Jurkat, Clone E6-1 (cell line): Measurements from ENCODE around the gene FAM117A.
"Not testable (repeated sequence)": the region's sequence is repeated elsewhere in the genome, so short reads cannot be mapped to it uniquely, and the experiment has no call there.

ENCODE experiments used
- DNase-seq: peaks from one replicate; pipeline ENCODE4 v3.0.0-alpha.2; 2011; ENCODE audit warnings: low read depth, low spot score
- H3K4me3 ChIP-seq: 2 replicates; pipeline ENCODE4 v1.5.1; 2011; ENCODE audit warnings: mild to moderate bottlenecking, low read length, control low read depth, moderate library complexity

FAM117A gene

DNA sequence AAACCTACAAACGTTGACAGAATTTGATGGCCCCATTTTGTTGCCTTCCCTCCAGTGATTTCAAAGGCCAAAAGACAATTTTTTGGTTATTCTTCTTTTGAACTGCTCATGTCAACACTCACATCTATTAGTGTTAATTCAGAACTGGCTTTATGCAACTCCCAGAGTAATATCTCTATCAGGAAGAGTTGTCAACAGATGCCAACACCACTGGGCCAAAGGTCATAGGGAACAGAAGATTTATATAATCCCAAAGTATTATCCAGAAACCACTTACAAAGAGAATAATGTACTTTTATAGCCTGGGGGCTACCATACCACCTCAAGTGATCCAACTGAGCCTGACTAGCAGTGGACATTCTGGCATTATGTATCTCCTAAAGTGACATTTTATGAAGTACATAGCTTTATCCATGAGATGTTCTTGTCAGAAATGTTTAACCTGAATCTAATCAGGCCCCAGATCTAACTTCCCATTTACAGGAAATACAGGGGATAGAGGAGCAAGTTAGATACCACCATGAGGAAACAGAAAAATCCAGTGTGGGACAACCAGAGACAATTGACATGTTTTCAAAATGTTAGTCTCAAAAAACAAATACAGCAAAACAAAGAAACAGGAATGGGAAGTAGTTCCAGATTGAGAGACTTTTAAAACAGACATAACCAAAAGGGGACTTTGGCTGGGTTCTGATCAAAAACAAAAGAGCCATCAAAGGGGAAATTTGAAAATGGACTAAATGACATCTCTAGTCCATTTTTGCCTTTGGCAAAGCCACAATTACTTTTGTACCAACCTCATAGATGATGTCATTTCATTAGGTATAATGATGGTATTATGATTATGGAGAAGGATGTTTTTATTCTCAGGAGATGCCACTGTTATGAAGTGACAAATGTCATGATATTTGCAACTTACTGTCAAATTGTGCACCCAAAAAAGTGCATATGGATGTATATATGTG lies 18.5 kb downstream of the FAM117A start:
- DNase-seq: no peak
- H3K4me3 ChIP-seq: no peak overlapping the region; the same call in 1 of the 2 replicates

DNA sequence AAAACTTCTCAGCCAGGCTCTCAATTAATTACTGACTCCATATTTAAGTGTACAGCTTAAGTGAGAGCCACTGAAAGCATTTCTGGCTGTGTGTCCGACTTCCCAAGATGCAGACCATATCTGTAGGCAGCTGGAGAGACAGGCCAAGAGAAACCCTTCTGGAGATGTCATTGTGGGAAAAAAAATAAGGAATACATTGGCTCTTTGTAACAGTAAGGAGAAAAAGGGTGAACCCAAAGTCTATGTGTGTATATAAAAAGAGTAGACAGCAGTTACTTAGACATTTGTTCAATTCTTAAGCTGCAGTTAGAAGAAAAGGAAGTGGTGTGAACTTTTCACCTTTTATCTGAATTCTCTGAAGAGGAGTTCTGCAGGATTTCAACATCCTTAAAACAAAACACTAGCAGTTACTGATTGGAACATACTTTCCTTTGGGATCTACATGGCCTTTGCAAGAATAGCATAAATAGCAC lies 21.7 kb downstream of the FAM117A start:
- H3K4me3 ChIP-seq: peak overlapping the region; percentile 79
- peak; percentile 73 for DNase-seq

DNA sequence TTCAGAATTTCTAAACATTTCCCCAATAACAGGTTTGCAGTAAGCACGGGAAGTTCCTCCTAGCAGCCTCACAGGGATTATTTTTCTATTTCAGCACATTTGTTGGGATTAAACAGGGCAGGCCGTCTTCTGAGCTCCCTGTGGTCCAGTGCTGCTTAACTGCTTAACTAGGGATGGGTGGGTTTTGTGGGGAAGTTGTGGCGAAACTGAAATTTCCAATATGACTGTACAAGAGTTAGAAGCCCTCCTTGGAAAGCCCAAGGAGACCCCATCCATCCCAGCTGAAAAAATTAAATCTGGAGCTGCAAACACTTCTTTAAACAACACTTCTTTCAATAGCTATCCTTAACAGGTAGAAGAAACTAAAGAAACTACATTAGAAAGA lies 22.2 kb downstream of the FAM117A start:
- H3K4me3 ChIP-seq: peak overlapping the region; percentile 79
- no peak for DNase-seq

DNA sequence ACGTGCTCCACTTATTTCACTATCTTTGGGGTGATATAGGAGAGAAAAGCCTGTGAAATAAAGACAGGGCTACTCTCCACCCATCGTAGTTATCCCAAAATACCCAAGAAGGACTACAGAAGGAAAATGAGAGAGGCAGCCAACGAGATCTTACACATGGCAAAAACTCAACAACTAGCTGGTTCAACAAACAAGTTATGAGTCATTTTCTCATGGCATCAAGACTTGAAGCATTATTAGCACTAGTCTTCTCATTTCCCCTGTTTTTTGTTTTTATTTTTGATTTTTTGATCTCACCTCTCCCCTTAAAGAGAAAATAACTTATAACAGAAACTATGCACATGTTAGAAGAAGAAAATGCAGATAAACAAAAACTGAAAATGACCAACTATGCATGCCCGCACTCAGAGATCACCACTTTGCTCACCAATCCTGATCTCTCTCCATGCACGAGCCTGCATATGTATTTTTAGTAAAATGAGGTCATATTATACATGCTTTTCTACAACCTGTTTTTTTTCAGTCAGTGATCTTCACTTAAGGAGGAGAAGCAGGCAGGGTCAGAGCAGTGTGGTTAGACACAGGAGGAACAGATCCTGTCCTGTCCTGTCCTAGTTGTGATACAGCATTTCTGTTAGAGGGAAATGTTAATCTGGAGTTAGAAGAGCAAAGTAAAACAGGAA lies 22.8 kb downstream of the FAM117A start:
- no peak for DNase-seq
- H3K4me3 ChIP-seq: peak overlapping the region; percentile 79

DNA sequence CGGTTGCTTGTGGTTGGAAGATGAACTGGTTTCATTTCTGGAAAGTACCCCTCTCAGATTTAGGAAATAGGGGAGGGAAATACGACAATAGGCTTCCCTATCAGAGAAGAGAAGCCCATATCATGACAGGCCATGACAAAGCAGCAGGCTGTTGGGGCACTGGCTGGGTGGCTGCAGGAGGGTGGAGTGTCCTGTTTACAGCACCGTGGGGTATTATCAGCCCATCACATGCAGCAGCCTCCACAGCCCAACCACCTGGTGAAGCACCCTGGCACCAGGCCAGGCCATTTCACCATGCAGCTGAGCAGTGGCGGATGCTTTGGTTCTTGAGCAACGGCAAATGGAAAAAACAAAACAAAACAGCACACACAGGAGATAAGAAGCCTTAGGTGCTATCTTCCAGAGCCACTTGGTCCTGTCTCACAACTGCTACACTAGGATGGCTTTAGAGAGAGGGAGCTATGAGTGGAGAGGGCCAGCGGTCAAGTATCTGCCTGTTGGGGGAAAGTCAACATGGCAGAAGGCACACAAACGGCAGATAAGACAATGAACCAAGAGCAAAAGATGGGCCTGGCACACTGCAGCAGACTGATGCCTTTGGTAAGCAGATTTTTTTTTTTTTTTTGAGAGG lies 24.2 kb downstream of the FAM117A start:
- peak; percentile 99 for DNase-seq
- H3K4me3 ChIP-seq: peak overlapping the region; percentile 79

DNA sequence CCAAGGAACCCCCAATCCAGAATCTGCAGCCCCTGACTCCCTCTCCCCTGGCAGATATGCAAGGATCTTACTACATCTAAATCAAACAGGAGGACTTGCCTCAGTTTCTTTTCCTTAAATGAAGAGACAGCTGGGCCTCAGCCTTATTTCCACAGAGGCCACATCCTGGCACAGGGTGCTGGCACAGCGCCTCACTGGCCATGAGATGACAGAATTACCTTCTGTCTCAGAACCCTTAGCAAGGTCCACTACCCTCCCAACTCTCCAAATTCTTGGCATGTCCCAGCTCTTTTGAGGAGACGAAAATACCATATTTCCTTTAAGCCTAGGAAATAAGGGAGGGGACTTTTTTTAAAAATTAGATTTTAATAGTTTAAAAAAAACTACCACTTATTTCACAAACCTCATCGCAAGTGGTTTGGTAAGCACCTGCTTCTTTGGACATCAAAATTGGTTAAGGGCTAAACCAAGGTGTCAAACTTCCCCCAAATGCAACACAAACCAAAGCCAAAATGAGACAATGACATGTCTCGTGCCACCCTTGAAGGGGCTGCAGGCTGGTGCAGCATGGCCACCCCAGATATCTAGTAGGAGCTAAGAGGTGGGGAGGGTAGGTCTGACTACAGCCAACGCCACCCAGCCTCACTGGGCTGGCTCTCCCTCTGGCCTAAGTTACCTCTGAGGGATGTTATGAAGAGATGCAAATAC lies 25.3 kb downstream of the FAM117A start:
- H3K4me3 ChIP-seq: peak overlapping the region; percentile 79
- DNase-seq: no peak

DNA sequence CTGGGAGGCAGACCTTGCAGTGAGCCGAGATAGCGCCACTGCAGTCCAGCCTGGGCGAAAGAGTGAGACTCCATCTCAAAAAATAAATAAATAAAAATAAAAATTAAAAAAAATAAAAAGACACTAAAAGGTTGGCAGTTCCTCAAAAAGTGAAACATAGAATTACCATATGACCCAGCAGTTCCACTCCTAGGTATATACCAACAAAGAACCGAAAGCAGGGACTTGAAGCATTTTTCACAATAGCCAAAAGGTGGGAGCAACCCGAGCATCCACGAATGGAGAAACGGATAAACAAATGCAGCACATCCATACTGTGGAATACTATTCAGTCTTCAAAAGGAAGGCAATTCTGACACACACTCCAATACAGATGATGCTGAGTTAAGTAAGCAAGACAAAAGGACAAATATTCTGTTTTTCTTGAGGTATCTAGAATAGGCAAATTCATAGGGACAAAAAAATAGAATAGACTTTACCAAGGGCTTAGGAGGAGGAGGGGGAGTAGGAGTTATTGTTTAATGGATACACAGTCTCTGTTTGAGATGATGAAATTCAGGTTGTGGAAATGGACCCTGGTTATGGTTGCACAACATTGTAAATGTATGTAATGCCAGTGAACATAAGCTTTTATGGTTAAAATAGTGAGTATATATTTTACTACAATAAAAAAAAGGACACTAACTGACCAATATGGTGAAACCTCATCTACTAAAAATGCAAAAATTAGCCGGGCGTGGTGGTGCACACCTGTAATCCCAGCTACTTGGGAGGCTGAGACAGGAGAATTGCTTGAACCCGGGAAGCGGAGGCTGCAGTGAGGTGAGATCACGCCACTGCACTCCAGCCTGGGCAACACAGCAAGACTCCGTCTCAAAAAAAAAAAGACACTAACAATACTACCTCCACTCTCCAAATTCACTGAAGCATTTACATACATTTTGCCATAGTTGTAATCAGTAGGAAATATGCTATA lies 29.1 kb downstream of the FAM117A start:
- H3K4me3 ChIP-seq: no peak overlapping the region
- no peak for DNase-seq

DNA sequence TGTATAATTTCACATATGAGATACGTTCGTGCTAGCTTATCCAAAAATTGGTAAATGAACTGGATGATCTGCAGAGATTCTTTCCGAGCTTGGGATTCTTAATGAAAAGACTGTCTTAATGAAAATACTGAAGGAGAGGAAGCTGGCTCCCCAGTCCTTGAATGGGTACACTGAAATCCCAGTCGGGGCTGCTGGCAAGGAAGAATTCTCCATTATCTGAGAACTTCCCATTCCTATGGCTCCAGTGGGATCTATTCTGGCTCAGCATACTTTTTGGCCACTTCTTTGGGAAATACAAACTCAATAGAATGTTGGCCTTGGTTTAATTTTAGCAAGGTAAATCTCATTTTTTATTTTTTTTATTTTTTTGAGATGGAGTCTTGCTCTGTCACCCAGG lies 32.5 kb downstream of the FAM117A start:
- DNase-seq: no peak
- no peak overlapping the region for H3K4me3 ChIP-seq

DNA sequence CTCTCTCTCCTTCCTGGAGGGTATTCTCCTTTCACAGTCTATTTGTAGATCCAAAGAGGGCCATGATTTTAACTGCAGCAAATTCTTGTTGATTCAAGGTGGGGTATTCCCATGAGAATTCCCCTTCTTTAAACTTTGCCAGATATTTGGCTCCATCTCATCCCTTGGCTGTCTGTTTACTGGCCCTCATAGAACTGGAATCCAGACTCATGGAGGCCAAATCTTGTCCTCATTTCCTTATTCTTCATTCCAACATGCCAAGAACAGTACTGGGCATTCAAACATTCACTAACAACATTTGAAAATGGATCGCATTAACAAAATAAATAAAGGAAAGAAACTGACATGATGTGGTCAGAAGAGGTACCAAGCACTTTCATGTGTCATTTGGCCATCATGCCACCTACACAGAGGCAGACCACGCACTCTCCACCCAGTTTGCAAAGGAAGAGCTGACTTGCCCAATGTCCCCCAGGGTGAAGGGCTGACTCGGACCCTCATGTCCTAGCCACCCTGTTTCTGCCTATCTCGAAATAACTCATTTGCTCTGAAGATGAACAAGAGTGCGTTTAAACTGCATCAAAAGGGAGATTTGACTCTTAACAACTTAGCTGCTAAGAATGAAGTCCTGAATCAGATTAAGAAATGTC lies 33.0 kb downstream of the FAM117A start:
- H3K4me3 ChIP-seq: no peak overlapping the region
- no peak for DNase-seq

DNA sequence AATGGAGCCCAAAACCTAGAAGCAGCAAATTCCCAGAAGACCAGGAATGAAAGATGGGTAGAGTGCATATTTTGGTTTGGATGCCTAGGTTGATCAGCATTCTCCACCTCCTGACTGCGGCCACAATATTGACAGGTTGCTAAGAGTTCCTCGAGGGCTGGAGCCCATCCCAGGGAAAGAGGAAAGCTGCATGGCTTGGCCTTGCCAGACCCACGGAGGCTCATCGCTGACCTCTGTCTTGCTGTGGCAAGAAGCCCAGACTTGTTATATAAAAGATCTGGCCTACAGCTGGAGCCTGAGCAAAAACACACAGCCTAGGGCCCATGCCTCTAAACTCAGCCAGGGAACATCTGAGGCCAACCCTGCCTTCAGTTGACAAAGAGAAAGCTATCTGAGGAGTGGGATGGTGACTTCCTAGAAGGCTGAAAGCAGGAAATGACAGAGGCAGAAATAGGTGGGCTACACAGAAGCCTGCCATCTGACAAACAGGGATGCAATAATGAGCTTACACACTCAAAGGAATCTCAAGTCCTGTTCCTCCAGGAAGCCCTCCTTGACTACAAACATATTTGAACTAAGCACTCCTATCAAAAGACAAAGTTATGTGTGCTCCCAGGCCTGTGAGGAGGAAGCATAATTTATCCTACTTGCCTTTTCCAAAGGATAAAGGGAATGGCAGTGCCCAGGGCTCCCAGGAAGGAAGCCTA lies 33.7 kb downstream of the FAM117A start:
- no peak for DNase-seq

DNA sequence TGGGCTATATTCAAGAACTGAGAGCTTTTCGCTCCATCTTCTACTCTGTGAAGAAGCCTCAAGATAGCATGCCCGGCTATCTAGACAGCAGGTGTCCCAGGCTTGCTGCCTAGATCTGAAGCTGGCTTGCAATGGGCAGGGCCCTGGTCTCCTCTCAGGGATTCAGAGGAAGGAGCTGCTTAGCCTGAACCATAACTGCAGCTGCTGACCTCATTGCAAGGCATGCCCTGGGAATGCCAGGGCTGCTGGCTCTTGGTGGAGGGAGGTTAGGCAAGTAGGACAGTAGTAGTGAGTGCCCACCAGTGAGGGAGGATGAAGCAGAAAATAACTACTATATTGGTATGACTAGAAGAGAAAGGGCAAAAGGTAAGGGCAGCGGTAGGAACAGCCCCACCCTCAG lies 34.9 kb downstream of the FAM117A start:
- DNase-seq: no peak
- no peak overlapping the region for H3K4me3 ChIP-seq

More for the DNA sequence above, 33.7 kb downstream of the FAM117A start:
- H3K4me3 ChIP-seq: no peak overlapping the region

DNA sequence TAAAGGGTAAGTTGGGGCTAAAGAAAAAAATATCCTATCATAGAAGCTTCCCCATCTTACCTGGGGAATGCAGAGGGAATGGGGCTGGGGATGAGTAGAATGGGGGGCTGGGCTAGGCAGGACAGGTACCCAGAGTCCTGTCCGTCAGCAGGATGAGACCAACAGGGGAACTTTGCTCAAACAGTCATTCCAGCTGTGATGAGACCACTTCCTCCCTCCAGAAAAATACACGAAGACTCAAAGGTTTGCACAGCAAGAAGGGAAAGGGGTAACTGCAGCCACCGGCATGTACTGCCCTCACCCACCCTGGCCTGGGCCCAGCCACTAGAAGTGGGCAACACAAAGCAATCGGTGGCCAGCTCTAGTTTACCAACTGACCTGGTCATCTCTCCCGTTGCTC lies 35.5 kb downstream of the FAM117A start:
- no peak for DNase-seq
- H3K4me3 ChIP-seq: no peak overlapping the region

DNA sequence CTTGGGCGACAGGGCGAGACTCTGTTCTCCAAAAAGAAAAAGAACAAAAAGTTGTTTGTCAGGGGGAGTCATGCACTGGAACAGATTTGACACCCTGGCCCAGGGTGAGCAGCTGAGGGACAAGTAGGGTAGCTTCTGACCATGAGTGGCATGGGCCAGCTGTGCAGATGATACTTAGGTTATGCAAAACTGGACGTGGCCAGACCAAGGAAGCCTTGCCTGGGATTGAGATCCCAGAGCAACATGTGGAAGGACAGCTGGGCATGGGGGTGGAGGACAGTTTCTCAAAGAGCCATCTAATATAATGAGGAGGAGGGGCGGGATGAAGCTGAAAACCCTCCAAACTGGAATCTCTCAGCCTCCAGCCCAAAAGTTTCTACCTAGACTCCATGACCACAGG lies 36.6 kb downstream of the FAM117A start:
- H3K4me3 ChIP-seq: no peak overlapping the region
- no peak for DNase-seq

DNA sequence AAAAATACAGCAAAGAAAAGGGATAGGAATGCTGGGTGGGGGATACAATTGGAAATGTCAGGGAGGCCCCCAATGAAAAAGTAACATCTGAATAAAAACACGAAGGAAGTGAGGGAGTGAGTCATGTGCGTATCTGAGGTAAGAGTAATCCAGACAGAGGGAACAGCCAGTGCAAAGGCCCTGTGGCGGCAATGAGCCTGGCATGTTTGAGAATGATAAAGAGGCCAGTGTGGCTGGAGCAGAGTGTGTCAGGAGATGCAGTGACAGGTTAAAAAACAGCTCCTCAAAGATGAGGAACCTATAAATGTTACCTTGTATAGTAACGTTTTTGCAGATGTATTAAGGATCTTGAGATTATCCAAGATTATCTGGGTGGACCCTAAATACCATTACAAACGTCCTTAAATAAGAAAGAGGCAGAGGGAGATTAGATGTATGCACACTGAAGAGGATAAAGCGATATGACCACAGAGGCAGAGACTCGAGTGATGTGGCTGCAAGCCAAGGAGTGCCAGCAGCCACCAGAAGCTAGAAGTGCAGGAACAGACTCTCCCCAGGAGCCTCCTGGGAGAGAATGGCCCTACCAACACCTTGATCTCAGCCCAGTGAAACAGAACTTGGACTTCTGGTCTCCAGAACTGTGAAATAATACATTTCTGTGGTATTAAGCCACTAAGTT lies 38.3 kb downstream of the FAM117A start:
- no peak for DNase-seq

DNA sequence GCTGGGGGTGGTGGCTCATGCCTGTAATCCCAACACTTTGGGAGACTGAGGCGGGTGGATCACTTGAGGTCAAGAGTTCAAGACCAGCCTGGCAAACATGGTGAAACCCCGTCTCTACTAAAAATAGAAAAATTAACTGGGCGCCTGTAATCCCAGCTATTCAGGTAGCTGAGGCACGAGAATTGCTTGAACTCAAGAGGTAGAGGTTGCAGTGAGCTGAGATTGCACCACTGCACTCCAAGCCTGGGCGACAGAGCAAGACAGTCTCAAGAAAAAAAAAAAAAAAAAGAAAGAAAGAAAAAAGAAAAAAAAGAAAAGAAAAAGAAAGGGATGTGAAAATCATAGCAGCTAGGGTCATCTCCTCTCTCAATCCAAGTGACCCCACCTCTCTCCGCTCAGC lies 39.4 kb downstream of the FAM117A start:
- not testable (repeated sequence) for DNase-seq, H3K4me3 ChIP-seq

More for the DNA sequence above, 38.3 kb downstream of the FAM117A start:
- H3K4me3 ChIP-seq: no peak overlapping the region

DNA sequence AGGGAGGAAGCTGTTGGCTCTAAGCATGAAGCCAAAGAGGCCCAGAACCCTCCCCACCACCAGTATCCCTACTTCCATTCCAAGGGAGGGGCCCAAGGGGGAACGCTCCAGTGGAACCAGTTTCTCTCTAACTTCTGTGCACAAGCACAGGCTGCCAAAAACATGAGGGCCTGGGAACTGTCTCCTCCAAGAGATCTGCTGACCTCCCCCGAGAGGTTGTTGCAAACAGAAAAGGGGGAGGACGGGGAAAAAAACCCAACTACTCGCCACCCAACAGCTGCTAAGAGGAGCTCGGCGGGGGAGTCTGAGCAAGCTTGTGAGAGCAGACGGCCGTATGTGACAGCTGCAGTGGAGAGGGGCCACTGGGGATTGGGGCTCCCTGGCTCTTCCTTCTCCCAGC lies 40.5 kb downstream of the FAM117A start:
- no peak for DNase-seq
- H3K4me3 ChIP-seq: no peak overlapping the region

DNA sequence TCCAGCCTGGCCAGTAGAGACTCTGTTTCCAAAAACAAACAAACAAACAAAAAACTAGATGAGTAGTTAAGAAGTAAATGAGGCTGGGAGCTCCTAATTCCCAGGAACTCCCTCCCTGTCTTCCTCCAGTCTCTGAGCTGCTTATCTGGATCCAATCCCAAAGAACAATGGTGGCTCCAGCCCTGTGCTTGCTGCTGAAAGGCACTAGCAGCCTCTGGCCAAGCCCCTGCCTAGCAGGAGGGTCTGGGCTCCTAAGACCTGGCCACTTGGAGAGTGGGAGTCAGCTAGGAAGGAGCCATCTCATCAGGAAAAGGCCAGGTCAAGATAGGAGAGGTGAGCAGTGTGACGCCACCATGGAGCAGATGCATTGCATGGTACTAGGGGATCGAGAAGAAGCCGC lies 41.9 kb downstream of the FAM117A start:
- DNase-seq: no peak
- no peak overlapping the region for H3K4me3 ChIP-seq
